ENCODE data around the gene FXYD4. TPM values are rescaled to one million over a fixed set of nuclear protein-coding genes. Genes with fewer than 3 reads are reported as not detected.

The FXYD4 gene
- total and polyA plus RNA-seq, 2 of the 8 experiments (the other 6 are each of a cell fraction or from before 2014, with no cell fraction given), result not detected

GRCh38 chr10:43417950-43418768 is 46.7 kb downstream of the FXYD4 start (continued):
- no peak for TF ChIP-seq CHD1 (IDR thresholded peaks at IDR 0.05; ENCODE audit: low read depth, low read length)
- TF ChIP-seq HDAC2 (IDR thresholded peaks at IDR 0.05; ENCODE audit: borderline replicate concordance in 1 of 2, low read depth in 2 of 2, low read length in 2 of 2), result no peak
- no peak for TF ChIP-seq ATF3 (IDR thresholded peaks at IDR 0.05; ENCODE audit: insufficient read depth, low read depth, low read length)
- no peak for TF ChIP-seq CREB1 (IDR thresholded peaks at IDR 0.05)
- no peak for TF ChIP-seq RFX5 (IDR thresholded peaks at IDR 0.05; ENCODE audit: borderline replicate concordance, low read depth, low read length)

Data from H1 (cell line).